ENCODE measurements around the gene ZNF396. TPM values are rescaled to one million over a fixed set of nuclear protein-coding genes. Genes with fewer than 3 reads are reported as not detected.
A peak's percentile ranks its signal among the peaks of the same experiment; 100 is the strongest.

The ZNF396 gene
- total and polyA plus RNA-seq, 7 experiments from 2014 or later: 0.11 to 8.2 (median 1.0) TPM

DNA sequence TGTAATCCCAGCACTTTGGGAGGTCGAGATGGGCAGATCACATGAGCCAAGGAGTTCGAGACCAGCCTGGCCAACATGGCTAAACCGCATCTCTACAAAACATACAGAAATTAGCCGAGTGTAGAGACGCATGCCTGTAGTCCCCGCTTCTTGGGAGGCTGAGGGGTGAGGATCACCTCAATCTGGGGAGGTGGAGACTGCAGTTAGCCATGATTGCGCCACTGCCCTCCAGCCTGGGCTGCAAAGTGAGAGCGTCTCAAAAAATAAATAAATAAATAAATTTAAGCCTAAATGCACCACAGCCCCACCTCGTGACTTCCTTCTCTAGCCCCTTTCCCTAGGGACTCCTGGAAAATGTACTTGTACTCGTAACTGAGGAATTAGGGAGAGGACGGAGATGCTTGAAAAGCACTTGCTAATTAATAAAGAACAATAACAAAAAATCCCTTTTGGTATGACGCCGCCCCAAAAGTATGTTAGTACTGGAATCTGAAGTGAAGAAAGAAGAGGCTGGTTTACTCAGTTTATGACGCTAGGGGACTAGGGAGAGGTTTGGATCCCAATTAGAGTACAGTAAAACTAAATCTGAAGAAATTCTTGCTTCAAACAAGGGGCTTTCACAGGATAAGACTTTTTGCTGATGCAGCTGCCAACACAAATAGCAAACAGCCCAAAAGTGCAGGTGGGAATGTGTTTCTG is 887 bp upstream of the ZNF396 start:
- POLR2A ChIA-PET: interaction anchor here (0.6 kb wide), 1 partner anchor 120 kb away, joined by 3 read pairs; the partner anchor contains the start of gene INO80C
- Mint-ChIP-seq H3K27me3 (peaks cover 0 to 29% (median 0%) of the 10 kb centered on the region in 5 donors), H3K4me3 (peak overlapping the region; percentile 72 to 92 (median 86)), H3K4me1 (peaks cover 3 to 12% (median 9%) of the 10 kb centered on the region in 7 donors), H3K27ac (peak overlapping the region in 7 of 9 donors; percentile 41 to 87 (median 64)), H3K36me3 (no peaks in the 10 kb centered on the region), H3K9me3 (no peaks in the 10 kb centered on the region)
- H3K27me3 ChIP-seq (ENCODE audit: control insufficient read depth in 2 of 2, insufficient read depth in 2 of 2, low read length in 2 of 2): no peaks in the 10 kb centered on the region
- H3K36me3 ChIP-seq (ENCODE audit: control insufficient read depth in 2 of 3, insufficient read depth in 3 of 3, low read length in 3 of 3): peaks cover 0 to 4% (median 0%) of the 10 kb centered on the region in 3 experiments
- no peaks in the 10 kb centered on the region for H3K4me1 ChIP-seq (ENCODE audit: control insufficient read depth in 2 of 2, insufficient read depth in 2 of 2, low read length in 2 of 2)
- no peak overlapping the region for H3K27ac ChIP-seq (ENCODE audit: low read depth, low read length)
- CTCF ChIA-PET: interaction anchor here (0.7 kb wide), 1 partner anchor 31 kb away, joined by 3 read pairs; no protein-coding TSS in a partner anchor
- intact Hi-C loops (cut with micrococcal nuclease): loop anchor here (1.0 to 2.0 kb wide), 8 partner anchors 8 to 594 kb away; partner anchors contain the start of genes ZNF24 (in 2 of the 2), INO80C (in 1 of the 2), MAPRE2 (in 1 of the 2) and RMP24 (in 1 of the 2)
- no peak overlapping the region for H3K4me3 ChIP-seq (ENCODE audit: low read length)
- DNase-seq (no peak), ATAC-seq (no peak)
- no peaks in the 10 kb centered on the region for H3K9me3 ChIP-seq (ENCODE audit: control insufficient read depth in 2 of 3, low read length in 3 of 3)

DNA sequence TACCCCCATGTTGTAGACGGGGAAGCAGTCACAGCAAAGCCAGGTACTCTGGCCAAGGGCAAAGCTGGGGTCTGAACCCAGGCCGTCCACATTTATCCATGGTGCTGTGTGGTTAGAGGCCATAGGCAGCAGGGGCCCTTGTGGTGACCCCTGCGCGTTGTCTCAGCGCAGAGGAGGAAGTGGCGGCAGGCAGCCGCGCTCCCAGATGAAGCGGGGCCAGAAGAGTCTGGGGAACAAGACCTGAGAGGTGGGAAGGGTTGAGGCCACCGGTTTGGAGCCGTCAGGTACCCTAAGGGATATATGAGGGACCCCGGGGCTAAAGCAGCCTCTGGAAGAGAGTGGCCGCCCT is 770 bp downstream of the ZNF396 start:
- CTCF ChIA-PET: no interaction called here
- H3K27ac Mint-ChIP-seq: peak overlapping the region; percentile 17 to 90 (median 74)
- Histone ChIP-seq H3K27ac (ENCODE audit: low read depth, low read length) (peak overlapping the region; percentile 55), H3K9me3 (ENCODE audit: control insufficient read depth in 2 of 3, low read length in 3 of 3) (no peaks in the 10 kb centered on the region), H3K27me3 (ENCODE audit: control insufficient read depth in 2 of 2, insufficient read depth in 2 of 2, low read length in 2 of 2) (no peaks in the 10 kb centered on the region), H3K4me3 (ENCODE audit: low read length) (peak overlapping the region; percentile 75), H3K4me1 (ENCODE audit: control insufficient read depth in 2 of 2, insufficient read depth in 2 of 2, low read length in 2 of 2) (no peaks in the 10 kb centered on the region), H3K36me3 (ENCODE audit: control insufficient read depth in 2 of 3, insufficient read depth in 3 of 3, low read length in 3 of 3) (peaks cover 0 to 4% (median 0%) of the 10 kb centered on the region in 3 experiments)
- H3K27me3 Mint-ChIP-seq: peaks cover 0 to 29% (median 0%) of the 10 kb centered on the region in 5 donors
- peak overlapping the region; percentile 80 to 92 (median 88) for H3K4me3 Mint-ChIP-seq
- no peaks in the 10 kb centered on the region for H3K9me3 Mint-ChIP-seq
- H3K4me1 Mint-ChIP-seq: peaks cover 3 to 12% (median 10%) of the 10 kb centered on the region in 7 donors
- DNase-seq (peak in 4 of 9 donors; percentile 8 to 21 (median 16)), ATAC-seq (peak; percentile 75)
- POLR2A ChIA-PET: interaction anchor here (0.6 kb wide), 1 partner anchor 349 kb away, joined by 3 read pairs; no protein-coding TSS in a partner anchor
- no peaks in the 10 kb centered on the region for H3K36me3 Mint-ChIP-seq
- intact Hi-C loops (cut with micrococcal nuclease): loop anchor here (1.0 to 2.0 kb wide), 5 partner anchors 86 to 350 kb away; partner anchors contain the start of genes MAPRE2 (in 1 of the 2) and ZSCAN30 (in 1 of the 2)

GRCh38 chr18:35374708-35375107 is 2.4 kb downstream of the ZNF396 start:
- Mint-ChIP-seq H3K4me3 (peak overlapping the region in 3 of 10 donors; percentile 25 to 31 (median 26)), H3K27me3 (peaks cover 0 to 27% (median 0%) of the 10 kb centered on the region in 5 donors), H3K4me1 (peaks cover 3 to 12% (median 10%) of the 10 kb centered on the region in 7 donors), H3K27ac (peak overlapping the region in 1 of 9 donors; percentile 7), H3K9me3 (no peaks in the 10 kb centered on the region), H3K36me3 (peaks cover 0 to 2% (median 0%) of the 10 kb centered on the region in 5 donors)
- Histone ChIP-seq H3K36me3 (ENCODE audit: control insufficient read depth in 2 of 3, insufficient read depth in 3 of 3, low read length in 3 of 3) (peaks cover 0 to 4% (median 0%) of the 10 kb centered on the region in 3 experiments), H3K4me3 (ENCODE audit: low read length) (no peak overlapping the region), H3K27me3 (ENCODE audit: control insufficient read depth in 2 of 2, insufficient read depth in 2 of 2, low read length in 2 of 2) (no peaks in the 10 kb centered on the region), H3K27ac (ENCODE audit: low read depth, low read length) (no peak overlapping the region), H3K4me1 (ENCODE audit: control insufficient read depth in 2 of 2, insufficient read depth in 2 of 2, low read length in 2 of 2) (no peaks in the 10 kb centered on the region), H3K9me3 (ENCODE audit: control insufficient read depth in 2 of 3, low read length in 3 of 3) (no peaks in the 10 kb centered on the region)
- ATAC-seq: no peak
- intact Hi-C loops (cut with micrococcal nuclease): no loop called here
- DNase-seq: no peak
- ChIA-PET POLR2A (interaction anchor here (0.6 to 1.6 kb wide), 4 partner anchors 30 to 242 kb away, joined by 3 to 5 read pairs (median 3); partner anchors contain the start of genes ZNF24 and ZSCAN30), CTCF (interaction anchor here (0.6 to 1.8 kb wide), 4 partner anchors 9 to 314 kb away, joined by 3 to 5 read pairs (median 3); no protein-coding TSS in a partner anchor)

GRCh38 chr18:35371412-35372195 is 5.5 kb downstream of the ZNF396 start:
- ATAC-seq (no peak), DNase-seq (no peak)
- H3K4me1 ChIP-seq (ENCODE audit: control insufficient read depth in 2 of 2, insufficient read depth in 2 of 2, low read length in 2 of 2): no peaks in the 10 kb centered on the region
- Mint-ChIP-seq H3K4me1 (peaks cover 3 to 8% (median 6%) of the 10 kb centered on the region in 7 donors), H3K4me3 (no peak overlapping the region), H3K27ac (no peak overlapping the region), H3K27me3 (peaks cover 0 to 3% (median 0%) of the 10 kb centered on the region in 5 donors), H3K36me3 (peaks cover 0 to 4% (median 0%) of the 10 kb centered on the region in 5 donors), H3K9me3 (no peaks in the 10 kb centered on the region)
- CTCF ChIA-PET: no interaction called here
- H3K27me3 ChIP-seq (ENCODE audit: control insufficient read depth in 2 of 2, insufficient read depth in 2 of 2, low read length in 2 of 2): no peaks in the 10 kb centered on the region
- POLR2A ChIA-PET: no interaction called here
- no peaks in the 10 kb centered on the region for H3K9me3 ChIP-seq (ENCODE audit: control insufficient read depth in 2 of 3, low read length in 3 of 3)
- H3K27ac ChIP-seq (ENCODE audit: low read depth, low read length): no peak overlapping the region
- H3K36me3 ChIP-seq (ENCODE audit: control insufficient read depth in 2 of 3, insufficient read depth in 3 of 3, low read length in 3 of 3): no peaks in the 10 kb centered on the region
- H3K4me3 ChIP-seq (ENCODE audit: low read length): no peak overlapping the region
- intact Hi-C loops (cut with micrococcal nuclease): no loop called here

DNA sequence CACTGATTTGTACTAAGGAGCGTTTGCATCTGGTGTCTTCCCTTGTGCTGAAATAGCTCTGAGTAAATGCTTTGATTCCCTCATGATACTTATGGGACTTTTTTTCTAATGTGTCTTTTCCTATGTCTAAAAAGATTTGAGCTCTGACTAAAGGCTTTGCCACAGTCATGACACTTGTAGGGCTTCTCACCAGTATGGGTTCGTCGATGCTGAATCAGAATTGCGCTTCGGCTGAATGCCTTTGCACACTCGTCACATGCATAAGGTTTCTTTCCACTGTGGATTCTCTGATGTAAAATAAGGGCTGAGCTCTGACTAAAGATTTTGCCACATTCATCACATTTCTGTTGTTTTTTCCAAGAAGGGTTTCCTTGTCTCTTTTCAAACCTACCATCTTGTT is 8.0 kb downstream of the ZNF396 start:
- no peak overlapping the region for H3K4me3 ChIP-seq (ENCODE audit: low read length)
- no peaks in the 10 kb centered on the region for H3K9me3 ChIP-seq (ENCODE audit: control insufficient read depth in 2 of 3, low read length in 3 of 3)
- H3K36me3 Mint-ChIP-seq: peaks cover 0 to 4% (median 0%) of the 10 kb centered on the region in 5 donors
- H3K4me1 ChIP-seq (ENCODE audit: control insufficient read depth in 2 of 2, insufficient read depth in 2 of 2, low read length in 2 of 2): no peaks in the 10 kb centered on the region
- H3K27me3 Mint-ChIP-seq: peaks cover 0 to 11% (median 3%) of the 10 kb centered on the region in 5 donors
- CTCF ChIA-PET: interaction anchor here (0.6 kb wide), 1 partner anchor 16 kb away, joined by 4 read pairs; no protein-coding TSS in a partner anchor
- no peak overlapping the region for H3K4me3 Mint-ChIP-seq
- no peak for ATAC-seq
- H3K36me3 ChIP-seq (ENCODE audit: control insufficient read depth in 2 of 3, insufficient read depth in 3 of 3, low read length in 3 of 3): no peaks in the 10 kb centered on the region
- no peak for DNase-seq
- no peak overlapping the region for H3K27ac ChIP-seq (ENCODE audit: low read depth, low read length)
- peaks cover 0 to 4% (median 0%) of the 10 kb centered on the region in 7 donors for H3K4me1 Mint-ChIP-seq
- POLR2A ChIA-PET: no interaction called here
- intact Hi-C loops (cut with micrococcal nuclease): no loop called here
- H3K27ac Mint-ChIP-seq: no peak overlapping the region
- H3K9me3 Mint-ChIP-seq: peaks cover 0 to 2% (median 0%) of the 10 kb centered on the region in 11 donors
- no peaks in the 10 kb centered on the region for H3K27me3 ChIP-seq (ENCODE audit: control insufficient read depth in 2 of 2, insufficient read depth in 2 of 2, low read length in 2 of 2)

DNA sequence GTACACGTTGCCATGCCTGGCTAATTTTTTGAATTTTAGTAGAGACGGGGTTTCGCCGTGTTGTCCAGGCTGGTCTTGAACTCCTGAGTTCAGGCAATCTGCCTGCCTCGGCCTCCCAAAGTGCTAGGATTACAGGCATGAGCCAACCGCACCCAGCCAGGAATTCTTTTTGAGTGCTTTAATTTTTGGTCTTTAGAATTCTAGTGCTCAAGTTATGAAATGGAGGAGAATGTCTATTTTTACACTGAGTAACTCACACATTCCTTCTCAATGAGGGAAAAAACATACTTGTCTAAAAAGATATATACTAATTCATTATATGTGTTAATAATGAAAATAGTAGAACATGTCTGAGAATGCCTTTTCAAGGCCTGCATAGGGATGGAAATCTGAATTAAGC is 8.5 kb downstream of the ZNF396 start:
- Histone ChIP-seq H3K27me3 (ENCODE audit: control insufficient read depth in 2 of 2, insufficient read depth in 2 of 2, low read length in 2 of 2) (no peaks in the 10 kb centered on the region), H3K4me3 (ENCODE audit: low read length) (no peak overlapping the region), H3K9me3 (ENCODE audit: control insufficient read depth in 2 of 3, low read length in 3 of 3) (no peaks in the 10 kb centered on the region), H3K4me1 (ENCODE audit: control insufficient read depth in 2 of 2, insufficient read depth in 2 of 2, low read length in 2 of 2) (no peaks in the 10 kb centered on the region), H3K27ac (ENCODE audit: low read depth, low read length) (no peak overlapping the region), H3K36me3 (ENCODE audit: control insufficient read depth in 2 of 3, insufficient read depth in 3 of 3, low read length in 3 of 3) (no peaks in the 10 kb centered on the region)
- ChIA-PET CTCF (no interaction called here), POLR2A (interaction anchor here (0.6 kb wide), 1 partner anchor 202 kb away, joined by 3 read pairs; no protein-coding TSS in a partner anchor)
- intact Hi-C loops (cut with micrococcal nuclease): no loop called here
- H3K4me1 Mint-ChIP-seq: peaks cover 0 to 4% (median 0%) of the 10 kb centered on the region in 7 donors
- DNase-seq: no peak
- peaks cover 0 to 4% (median 0%) of the 10 kb centered on the region in 5 donors for H3K36me3 Mint-ChIP-seq
- H3K27me3 Mint-ChIP-seq: peaks cover 0 to 11% (median 5%) of the 10 kb centered on the region in 5 donors
- no peak for ATAC-seq
- no peak overlapping the region for H3K4me3 Mint-ChIP-seq
- peaks cover 0 to 2% (median 0%) of the 10 kb centered on the region in 11 donors for H3K9me3 Mint-ChIP-seq
- no peak overlapping the region for H3K27ac Mint-ChIP-seq

Measured in naive thymus-derived CD4-positive, alpha-beta T cell (primary cell).